ENCODE results near the gene MRPS35.

DNA sequence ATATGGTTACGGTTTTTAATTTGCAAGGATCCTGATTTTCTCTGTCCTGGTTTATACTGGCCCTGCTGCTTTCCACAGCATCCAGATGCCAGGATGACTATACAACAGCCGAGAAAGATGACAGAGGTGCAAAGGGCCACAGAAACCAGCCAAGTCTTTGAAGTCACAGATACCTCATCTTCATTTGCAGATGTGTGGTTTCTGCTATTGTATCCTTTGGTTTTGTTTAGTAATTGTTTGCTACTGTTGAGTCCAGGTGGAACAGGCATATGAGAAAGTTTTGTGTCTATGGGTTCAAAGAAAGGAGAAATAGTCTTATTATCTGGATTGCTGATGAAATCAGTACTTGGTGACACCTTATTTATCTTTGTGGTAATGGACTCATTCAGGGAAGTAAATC, 52.1 kb downstream of the MRPS35 start:
- TF ChIP-seq, protein P1, sequence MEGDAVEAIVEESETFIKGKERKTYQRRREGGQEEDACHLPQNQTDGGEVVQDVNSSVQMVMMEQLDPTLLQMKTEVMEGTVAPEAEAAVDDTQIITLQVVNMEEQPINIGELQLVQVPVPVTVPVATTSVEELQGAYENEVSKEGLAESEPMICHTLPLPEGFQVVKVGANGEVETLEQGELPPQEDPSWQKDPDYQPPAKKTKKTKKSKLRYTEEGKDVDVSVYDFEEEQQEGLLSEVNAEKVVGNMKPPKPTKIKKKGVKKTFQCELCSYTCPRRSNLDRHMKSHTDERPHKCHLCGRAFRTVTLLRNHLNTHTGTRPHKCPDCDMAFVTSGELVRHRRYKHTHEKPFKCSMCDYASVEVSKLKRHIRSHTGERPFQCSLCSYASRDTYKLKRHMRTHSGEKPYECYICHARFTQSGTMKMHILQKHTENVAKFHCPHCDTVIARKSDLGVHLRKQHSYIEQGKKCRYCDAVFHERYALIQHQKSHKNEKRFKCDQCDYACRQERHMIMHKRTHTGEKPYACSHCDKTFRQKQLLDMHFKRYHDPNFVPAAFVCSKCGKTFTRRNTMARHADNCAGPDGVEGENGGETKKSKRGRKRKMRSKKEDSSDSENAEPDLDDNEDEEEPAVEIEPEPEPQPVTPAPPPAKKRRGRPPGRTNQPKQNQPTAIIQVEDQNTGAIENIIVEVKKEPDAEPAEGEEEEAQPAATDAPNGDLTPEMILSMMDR (IDR thresholded peaks at IDR 0.05), result no peak
- TF ChIP-seq ZFX (IDR thresholded peaks at IDR 0.05; ENCODE audit: borderline replicate concordance), result no peak

All from 22Rv1 (cell line).